G401.6 (cell line): ENCODE measurements around the gene DNAH10.
"Not testable (repeated sequence)": the region's sequence is repeated elsewhere in the genome, so short reads cannot be mapped to it uniquely, and the experiment has no call there.

ENCODE experiments used
- FAIRE-seq: peaks from 2 replicates; lab custom pipeline; 2012; peaks lifted over from hg19 to GRCh38; lab: Jason Lieb, UNC

DNAH10 gene

DNA sequence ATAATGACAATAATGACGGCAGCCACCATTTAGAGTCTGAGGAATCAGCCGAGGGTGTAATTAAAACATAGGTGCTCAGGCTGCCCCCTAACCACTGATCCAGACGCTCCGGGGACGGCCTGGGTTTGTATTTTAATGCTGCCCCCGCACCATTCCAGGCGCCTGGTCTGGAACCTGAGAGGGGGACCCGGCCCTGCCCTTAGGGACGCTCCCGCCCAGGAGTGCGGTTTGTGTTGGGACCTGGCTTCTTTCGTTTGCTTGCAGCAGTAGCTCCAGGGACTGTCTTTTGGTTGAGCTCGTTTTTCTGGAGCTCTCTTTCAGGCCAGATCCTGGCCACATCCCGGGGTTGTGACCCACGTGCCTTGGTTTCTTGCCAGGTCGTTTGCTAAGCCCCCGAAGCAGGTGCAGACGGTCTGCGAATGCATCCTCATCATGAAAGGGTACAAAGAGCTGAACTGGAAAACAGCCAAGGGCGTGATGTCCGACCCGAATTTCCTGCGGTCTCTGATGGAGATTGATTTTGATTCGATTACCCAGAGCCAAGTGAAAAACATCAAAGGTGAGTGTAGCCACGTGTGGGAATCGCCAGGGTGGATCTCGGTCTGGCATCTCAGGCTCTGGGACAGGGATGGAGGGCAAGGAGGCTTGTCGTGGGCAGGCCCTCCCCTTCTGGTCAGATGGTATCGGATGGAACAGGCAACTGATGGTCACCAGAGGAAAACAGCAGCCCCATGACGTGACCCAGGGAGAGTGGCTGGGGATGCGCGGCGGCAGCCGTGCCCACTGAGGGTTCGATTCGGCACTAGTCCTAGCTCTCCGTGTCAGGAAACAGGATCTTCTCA, 147.0 kb downstream of the DNAH10 start:
- FAIRE-seq, result no peak

DNA sequence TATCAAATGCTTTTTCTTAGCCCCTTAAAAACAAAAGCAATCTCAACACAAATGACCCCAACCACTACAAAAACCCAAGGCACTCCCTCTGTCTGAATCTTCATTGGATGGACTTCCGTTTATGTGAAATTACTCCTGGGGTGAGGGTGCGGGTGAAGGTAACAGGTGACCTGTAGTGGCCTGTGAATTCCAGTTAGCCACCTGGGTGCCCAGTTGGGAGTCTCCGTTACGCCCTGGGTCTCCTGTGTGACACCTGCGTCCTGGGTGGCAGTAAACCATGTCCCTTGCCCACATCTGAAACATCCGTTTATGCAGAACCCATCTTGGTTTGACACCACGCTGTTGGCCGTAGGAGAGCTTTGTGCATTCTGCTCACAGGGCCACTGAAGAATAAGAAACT, 148.0 kb downstream of the DNAH10 start:
- no peak for FAIRE-seq

DNA sequence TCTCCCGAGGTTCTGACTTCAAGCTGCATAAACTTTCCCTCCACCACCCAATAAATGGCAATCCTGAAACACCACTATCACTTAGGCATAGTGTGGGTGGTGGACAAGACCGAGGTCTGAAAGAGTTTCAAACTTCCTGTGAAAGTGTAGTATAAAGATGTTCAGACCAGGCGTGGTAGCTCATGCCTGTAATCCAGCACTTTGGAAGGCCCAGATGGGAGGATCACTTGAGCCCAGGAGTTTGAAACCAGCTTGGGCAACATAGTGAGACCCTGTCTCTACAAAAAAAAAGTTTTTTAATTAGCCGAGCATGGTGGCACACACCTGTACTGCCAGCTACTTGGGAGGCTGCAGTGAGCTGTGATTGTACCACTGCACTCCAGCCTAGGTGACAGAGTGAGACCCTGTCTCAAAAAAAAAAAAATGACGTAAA, 148.7 kb downstream of the DNAH10 start:
- peak; percentile 17 for FAIRE-seq

- not testable (repeated sequence) for FAIRE-seq
Measured at GRCh38 chr12:123911672-123912409, 149.7 kb downstream of the DNAH10 start.

- no peak for FAIRE-seq
Measured at GRCh38 chr12:123912415-123913380, 150.6 kb downstream of the DNAH10 start.

- no peak for FAIRE-seq
Measured at GRCh38 chr12:123914726-123915333, 152.7 kb downstream of the DNAH10 start.

- no peak for FAIRE-seq
Measured at GRCh38 chr12:123916729-123917128, 154.6 kb downstream of the DNAH10 start.

DNA sequence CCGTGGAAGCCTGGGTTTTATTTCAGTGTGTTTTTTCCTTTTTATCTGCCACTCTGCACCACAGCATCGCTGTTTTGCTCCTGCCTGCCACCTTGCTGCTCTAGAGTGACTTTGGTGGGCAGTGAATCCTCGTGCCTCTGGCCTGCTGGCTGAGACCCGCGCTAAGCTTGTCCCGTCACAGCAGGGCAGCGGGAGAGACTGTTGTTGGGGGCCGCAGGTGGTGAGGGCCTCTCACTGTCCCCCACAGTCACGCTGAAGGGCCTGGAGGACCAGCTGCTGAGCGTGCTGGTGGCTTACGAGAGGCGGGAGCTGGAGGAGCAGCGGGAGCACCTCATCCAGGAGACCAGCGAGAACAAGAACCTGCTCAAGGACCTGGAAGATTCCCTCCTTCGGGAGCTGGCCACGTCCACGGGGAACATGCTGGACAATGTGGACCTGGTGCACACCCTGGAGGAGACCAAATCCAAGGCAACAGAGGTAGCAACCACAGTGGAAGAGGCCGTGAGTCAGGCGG, 155.3 kb downstream of the DNAH10 start:
- no peak for FAIRE-seq

DNA sequence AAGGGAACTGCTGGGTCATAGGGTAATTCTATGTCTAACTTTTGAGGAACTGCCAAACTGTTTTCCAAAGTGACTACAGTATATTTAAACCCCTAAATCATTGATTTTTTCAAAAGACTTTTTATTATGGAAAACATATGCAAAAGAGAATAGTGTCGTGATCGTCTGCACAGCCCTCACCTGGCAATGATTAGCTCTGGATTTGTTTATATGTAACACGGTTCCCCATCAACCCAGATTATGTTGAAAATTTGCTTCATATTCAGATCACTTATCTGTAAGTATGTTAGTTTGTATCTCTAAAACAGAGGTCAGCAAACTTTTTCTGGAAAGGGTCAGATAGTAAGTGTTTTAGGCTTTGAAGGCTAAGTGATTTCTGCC, 157.9 kb downstream of the DNAH10 start:
- FAIRE-seq, result no peak

- no peak for FAIRE-seq
Measured at GRCh38 chr12:123923038-123923437, 160.9 kb downstream of the DNAH10 start.

GRCh38 chr12:123923927-123924326, 161.8 kb downstream of the DNAH10 start:
- FAIRE-seq, result no peak

DNA sequence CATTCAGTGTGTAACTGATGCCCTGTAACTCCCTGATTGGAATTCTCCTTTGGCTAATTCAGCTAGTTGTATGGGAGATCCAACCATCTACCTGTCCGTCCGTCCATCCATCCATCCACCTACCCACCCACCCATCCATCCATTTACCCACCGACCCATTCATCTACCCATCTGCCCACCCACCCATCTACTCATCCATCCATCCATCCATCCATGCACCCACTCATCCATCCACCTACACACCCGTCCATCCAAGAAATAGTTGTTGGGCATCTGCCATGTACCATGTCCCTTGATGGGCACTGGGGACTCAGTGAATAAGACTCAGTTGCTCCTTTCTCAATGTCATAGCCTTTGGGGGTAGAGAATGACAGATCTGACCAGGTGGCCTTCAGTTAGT, 162.4 kb downstream of the DNAH10 start:
- no peak for FAIRE-seq

- FAIRE-seq, result no peak
Measured at GRCh38 chr12:123928274-123928865, 166.3 kb downstream of the DNAH10 start.

- no peak for FAIRE-seq
Measured at GRCh38 chr12:123928897-123929296, 166.8 kb downstream of the DNAH10 start.

GRCh38 chr12:123929946-123930583, 168.0 kb downstream of the DNAH10 start:
- no peak for FAIRE-seq

DNA sequence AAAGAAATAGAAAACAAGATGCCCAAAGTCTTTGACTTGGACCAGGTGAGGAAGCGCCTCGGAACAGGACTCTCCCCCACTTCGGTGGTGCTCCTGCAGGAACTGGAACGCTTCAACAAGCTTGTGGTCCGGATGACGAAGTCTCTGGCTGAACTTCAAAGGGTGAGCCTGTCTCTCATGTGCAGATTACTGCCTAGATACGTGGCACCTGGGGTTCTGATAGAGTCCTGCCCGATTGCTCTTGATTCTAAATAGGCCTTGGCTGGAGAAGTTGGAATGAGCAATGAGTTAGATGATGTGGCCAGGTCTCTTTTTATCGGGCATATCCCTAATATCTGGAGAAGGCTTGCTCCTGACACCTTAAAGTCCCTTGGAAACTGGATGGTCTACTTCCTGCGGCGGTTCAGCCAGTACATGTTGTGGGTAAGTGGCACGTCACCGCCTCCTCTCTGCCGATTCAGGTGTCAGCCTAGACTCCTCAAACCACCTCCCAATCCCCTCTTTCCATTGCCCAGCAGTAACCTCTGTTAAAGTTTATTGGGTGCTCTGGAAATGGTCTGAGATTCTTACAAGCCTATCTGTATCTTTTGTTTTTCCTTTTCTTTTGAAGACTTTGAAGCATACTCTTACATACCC, 169.7 kb downstream of the DNAH10 start:
- FAIRE-seq, result no peak

DNA sequence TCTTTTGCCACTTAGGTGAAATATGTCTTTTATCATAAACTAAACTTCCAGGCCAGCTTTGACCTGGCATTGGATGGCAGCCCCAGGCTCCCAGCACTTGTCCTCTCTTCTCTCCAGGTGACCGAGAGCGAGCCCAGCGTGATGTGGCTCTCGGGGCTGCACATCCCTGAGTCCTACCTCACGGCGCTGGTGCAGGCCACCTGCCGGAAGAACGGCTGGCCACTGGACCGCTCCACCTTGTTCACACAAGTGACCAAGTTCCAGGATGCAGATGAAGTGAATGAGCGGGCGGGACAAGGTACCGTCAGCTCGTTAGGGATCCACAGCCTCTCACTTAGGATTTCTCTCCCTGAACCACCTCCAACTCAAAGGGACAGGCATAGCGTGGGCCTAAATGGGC, 171.1 kb downstream of the DNAH10 start:
- no peak for FAIRE-seq

DNA sequence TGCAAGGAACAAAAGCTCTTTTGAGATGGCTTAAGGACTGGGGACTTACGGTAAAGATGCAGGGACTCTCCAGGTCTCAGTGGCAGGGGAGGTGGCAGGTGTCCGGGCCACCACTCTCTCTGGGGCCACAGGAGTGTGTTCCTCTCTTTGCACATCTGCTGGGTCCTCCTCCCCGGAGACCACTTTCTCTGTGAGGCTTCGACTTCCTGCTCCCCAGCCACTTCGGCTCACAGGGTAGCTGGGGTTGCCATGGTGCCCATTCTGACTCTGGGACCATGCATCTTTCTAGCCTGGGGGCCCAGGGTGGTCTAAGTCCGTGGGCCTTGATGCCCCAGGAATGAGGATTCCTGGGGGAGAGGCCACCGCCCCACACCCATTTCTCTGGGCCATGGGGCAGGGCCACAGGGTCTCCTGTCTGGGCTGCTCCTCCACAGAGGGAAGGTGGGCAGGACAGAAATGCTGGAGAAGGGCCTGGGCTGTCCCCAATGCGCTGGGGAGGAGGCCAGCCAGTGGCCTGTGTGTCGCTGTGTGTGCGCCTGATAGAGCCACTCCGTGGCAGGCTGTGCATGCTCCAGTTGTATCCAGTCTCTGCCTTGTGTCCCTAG, 172.0 kb downstream of the DNAH10 start:
- FAIRE-seq, result no peak

GRCh38 chr12:123934829-123935228, 172.7 kb downstream of the DNAH10 start:
- FAIRE-seq, result no peak

GRCh38 chr12:123935956-123936355, 173.9 kb downstream of the DNAH10 start:
- FAIRE-seq, result no peak
